A673 (cell line): Measurements from ENCODE around the gene SNORC. TPM values are rescaled to one million over a fixed set of nuclear protein-coding genes. Genes with fewer than 3 reads are reported as not detected.

Source experiments
- BruUV-seq: library from RNA; stranded (reverse); fragments of 400-500 nt; replicated peaks from 2 replicates; lab custom pipeline; 2021; lab: Mats Ljungman, UMichigan
- CTCF ChIA-PET: fragments of 300-600 bp; sonication (Branson Sonifier 250); formaldehyde crosslinking; loops from one replicate; lab custom pipeline; 2022; ENCODE audit warnings: antibody characterized with exemption; lab: Charles Lee
- POLR2A ChIA-PET: fragments of 300-600 bp; sonication (Branson Sonifier 250); formaldehyde crosslinking; loops from one replicate; lab custom pipeline; 2022; ENCODE audit warnings: antibody characterized with exemption; ENCODE audit not compliant: low non-redundant PET; lab: Charles Lee
- DNase-seq: peaks from one replicate; pipeline ENCODE4 v3.0.0-alpha.2; 2015; ENCODE audit warnings: low spot score
- H3K27ac ChIP-seq: fragments of 200-600 bp; sonication (generic); 2 replicates; pipeline ENCODE4 v1.5.1; 2016; ENCODE audit warnings: mixed run types, low read depth, mild to moderate bottlenecking, mixed read lengths, antibody characterized with exemption, low read length; ENCODE audit not compliant: poor library complexity, severe bottlenecking
- H3K27me3 ChIP-seq: fragments of 200-600 bp; sonication (generic); replicated peaks from 2 replicates; pipeline ENCODE4 v1.6.1; 2017; ENCODE audit warnings: mixed run types, low read depth, mild to moderate bottlenecking, mixed read lengths, antibody characterized with exemption, low read length; ENCODE audit not compliant: insufficient read depth, poor library complexity
- H3K36me3 ChIP-seq: fragments of 200-600 bp; sonication (generic); 2 replicates; pipeline ENCODE4 v1.6.1; 2016; ENCODE audit warnings: mixed run types, mild to moderate bottlenecking, mixed read lengths, antibody characterized with exemption, low read length; ENCODE audit not compliant: insufficient read depth, poor library complexity, severe bottlenecking
- H3K4me1 ChIP-seq: fragments of 200-600 bp; sonication (generic); 2 replicates; pipeline ENCODE4 v1.6.1; 2017; ENCODE audit warnings: mixed run types, mild to moderate bottlenecking, mixed read lengths, antibody characterized with exemption, low read length; ENCODE audit not compliant: insufficient read depth, poor library complexity, severe bottlenecking
- H3K4me3 ChIP-seq: fragments of 200-600 bp; sonication (generic); 2 replicates; pipeline ENCODE4 v1.5.1; 2016; ENCODE audit warnings: low read depth, mixed run types, mild to moderate bottlenecking, mixed read lengths, low read length; ENCODE audit not compliant: poor library complexity, severe bottlenecking
- H3K9me3 ChIP-seq: fragments of 200-600 bp; sonication (generic); 2 replicates; pipeline ENCODE4 v1.6.1; 2016; ENCODE audit warnings: mixed run types, low read depth, mild to moderate bottlenecking, mixed read lengths, antibody characterized with exemption, low read length; ENCODE audit not compliant: poor library complexity, severe bottlenecking
- EZH2 ChIP-seq: fragments of 200-600 bp; sonication (generic); IDR thresholded peaks from 2 replicates; pipeline ENCODE4 v1.6.1; 2017; ENCODE audit warnings: borderline replicate concordance, low read depth, mild to moderate bottlenecking, mixed read lengths, antibody characterized with exemption, low read length; ENCODE audit not compliant: poor library complexity, severe bottlenecking
- intact Hi-C: fragments of 100-400 bp; cut with micrococcal nuclease; formaldehyde crosslinking; loops from one replicate; pipeline ENCODE4 v1.10.0; 2022; ENCODE audit not compliant: unreplicated experiment
- total RNA-seq: library from RNA; stranded (reverse); gene quantifications from 2 replicates; pipeline ENCODE4 v1.2.3, GENCODE V29; 2021
- TF ChIP-seq, protein P1 (sequence below): fragments of 300-800, 200-600 bp; sonication (generic); conservative IDR thresholded peaks from 2 replicates; pipeline ENCODE4 v1.5.1; 2017; ENCODE audit warnings: low read depth, mild to moderate bottlenecking, antibody characterized with exemption, low read length, moderate library complexity, mixed read lengths

SNORC gene
- total RNA-seq, 1 experiment from 2014 or later = 4.6 TPM

GRCh38 chr2:232878855-232879617 lies 9.0 kb downstream of the SNORC start:
- H3K4me3 ChIP-seq = no peak overlapping the region
- no peaks in the 10 kb centered on the region for H3K9me3 ChIP-seq
- POLR2A ChIA-PET = no interaction called here
- H3K4me1 ChIP-seq = no peaks in the 10 kb centered on the region
- intact Hi-C loops = no loop called here
- BruUV-seq = no TSS peak
- H3K27me3 ChIP-seq = no peaks in the 10 kb centered on the region
- no peak for TF ChIP-seq EZH2
- TF ChIP-seq, protein P1, sequence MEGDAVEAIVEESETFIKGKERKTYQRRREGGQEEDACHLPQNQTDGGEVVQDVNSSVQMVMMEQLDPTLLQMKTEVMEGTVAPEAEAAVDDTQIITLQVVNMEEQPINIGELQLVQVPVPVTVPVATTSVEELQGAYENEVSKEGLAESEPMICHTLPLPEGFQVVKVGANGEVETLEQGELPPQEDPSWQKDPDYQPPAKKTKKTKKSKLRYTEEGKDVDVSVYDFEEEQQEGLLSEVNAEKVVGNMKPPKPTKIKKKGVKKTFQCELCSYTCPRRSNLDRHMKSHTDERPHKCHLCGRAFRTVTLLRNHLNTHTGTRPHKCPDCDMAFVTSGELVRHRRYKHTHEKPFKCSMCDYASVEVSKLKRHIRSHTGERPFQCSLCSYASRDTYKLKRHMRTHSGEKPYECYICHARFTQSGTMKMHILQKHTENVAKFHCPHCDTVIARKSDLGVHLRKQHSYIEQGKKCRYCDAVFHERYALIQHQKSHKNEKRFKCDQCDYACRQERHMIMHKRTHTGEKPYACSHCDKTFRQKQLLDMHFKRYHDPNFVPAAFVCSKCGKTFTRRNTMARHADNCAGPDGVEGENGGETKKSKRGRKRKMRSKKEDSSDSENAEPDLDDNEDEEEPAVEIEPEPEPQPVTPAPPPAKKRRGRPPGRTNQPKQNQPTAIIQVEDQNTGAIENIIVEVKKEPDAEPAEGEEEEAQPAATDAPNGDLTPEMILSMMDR = no peak
- no peak overlapping the region for H3K27ac ChIP-seq
- CTCF ChIA-PET = no interaction called here
- no peaks in the 10 kb centered on the region for H3K36me3 ChIP-seq
- no peak for DNase-seq

- CTCF ChIA-PET = no interaction called here
- no peaks in the 10 kb centered on the region for H3K9me3 ChIP-seq
- DNase-seq = no peak
- no TSS peak for BruUV-seq
- H3K27me3 ChIP-seq = no peaks in the 10 kb centered on the region
- intact Hi-C loops = no loop called here
- TF ChIP-seq, protein P1 = no peak
- no peak for TF ChIP-seq EZH2
- H3K36me3 ChIP-seq = no peaks in the 10 kb centered on the region
- no peaks in the 10 kb centered on the region for H3K4me1 ChIP-seq
- POLR2A ChIA-PET = no interaction called here
- H3K4me3 ChIP-seq = no peak overlapping the region
- no peak overlapping the region for H3K27ac ChIP-seq
Measured at GRCh38 chr2:232879618-232880494, 9.8 kb downstream of the SNORC start.

GRCh38 chr2:232880764-232881351 lies 10.8 kb downstream of the SNORC start:
- no TSS peak for BruUV-seq
- intact Hi-C loops = no loop called here

More at GRCh38 chr2:232880764-232881351, 10.8 kb downstream of the SNORC start:
- H3K4me3 ChIP-seq = no peak overlapping the region
- ChIA-PET CTCF (no interaction called here), POLR2A (no interaction called here)
- H3K4me1 ChIP-seq = no peaks in the 10 kb centered on the region
- H3K36me3 ChIP-seq = no peaks in the 10 kb centered on the region
- H3K27ac ChIP-seq = no peak overlapping the region
- no peaks in the 10 kb centered on the region for H3K27me3 ChIP-seq
- H3K9me3 ChIP-seq = no peaks in the 10 kb centered on the region
- DNase-seq = no peak
- TF ChIP-seq EZH2 = no peak
- TF ChIP-seq, protein P1 = no peak
